Measurements from ENCODE around the gene MRPL2.

The MRPL2 gene

DNA sequence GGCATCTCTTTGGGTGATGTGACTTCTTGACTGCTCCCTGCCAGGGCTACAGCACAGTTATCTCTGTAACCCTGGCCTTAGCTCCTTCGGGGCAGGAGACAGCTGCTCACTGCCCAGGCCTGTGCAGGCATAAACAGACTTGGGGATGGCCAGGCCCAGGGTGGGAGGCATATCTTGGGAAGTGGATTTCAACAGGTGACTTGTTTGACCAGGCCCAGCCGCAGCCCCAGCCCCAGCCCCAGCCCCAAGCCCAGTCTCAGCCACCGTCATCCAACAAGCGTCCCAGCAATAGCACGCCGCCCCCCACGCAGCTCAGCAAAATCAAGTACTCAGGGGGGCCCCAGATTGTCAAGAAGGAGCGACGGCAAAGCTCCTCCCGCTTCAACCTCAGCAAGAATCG, 53.0 kb downstream of the MRPL2 start:
- TF ChIP-seq, protein P1, sequence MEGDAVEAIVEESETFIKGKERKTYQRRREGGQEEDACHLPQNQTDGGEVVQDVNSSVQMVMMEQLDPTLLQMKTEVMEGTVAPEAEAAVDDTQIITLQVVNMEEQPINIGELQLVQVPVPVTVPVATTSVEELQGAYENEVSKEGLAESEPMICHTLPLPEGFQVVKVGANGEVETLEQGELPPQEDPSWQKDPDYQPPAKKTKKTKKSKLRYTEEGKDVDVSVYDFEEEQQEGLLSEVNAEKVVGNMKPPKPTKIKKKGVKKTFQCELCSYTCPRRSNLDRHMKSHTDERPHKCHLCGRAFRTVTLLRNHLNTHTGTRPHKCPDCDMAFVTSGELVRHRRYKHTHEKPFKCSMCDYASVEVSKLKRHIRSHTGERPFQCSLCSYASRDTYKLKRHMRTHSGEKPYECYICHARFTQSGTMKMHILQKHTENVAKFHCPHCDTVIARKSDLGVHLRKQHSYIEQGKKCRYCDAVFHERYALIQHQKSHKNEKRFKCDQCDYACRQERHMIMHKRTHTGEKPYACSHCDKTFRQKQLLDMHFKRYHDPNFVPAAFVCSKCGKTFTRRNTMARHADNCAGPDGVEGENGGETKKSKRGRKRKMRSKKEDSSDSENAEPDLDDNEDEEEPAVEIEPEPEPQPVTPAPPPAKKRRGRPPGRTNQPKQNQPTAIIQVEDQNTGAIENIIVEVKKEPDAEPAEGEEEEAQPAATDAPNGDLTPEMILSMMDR (IDR thresholded peaks at IDR 0.05; ENCODE audit: low read depth, low read length, missing control alignments) = no peak
- no peak for DNase-seq (ENCODE audit: extremely low read depth, low read depth)
- no peak overlapping the region for H3K4me3 ChIP-seq (replicated peaks; ENCODE audit: low read depth, low read length)

DNA sequence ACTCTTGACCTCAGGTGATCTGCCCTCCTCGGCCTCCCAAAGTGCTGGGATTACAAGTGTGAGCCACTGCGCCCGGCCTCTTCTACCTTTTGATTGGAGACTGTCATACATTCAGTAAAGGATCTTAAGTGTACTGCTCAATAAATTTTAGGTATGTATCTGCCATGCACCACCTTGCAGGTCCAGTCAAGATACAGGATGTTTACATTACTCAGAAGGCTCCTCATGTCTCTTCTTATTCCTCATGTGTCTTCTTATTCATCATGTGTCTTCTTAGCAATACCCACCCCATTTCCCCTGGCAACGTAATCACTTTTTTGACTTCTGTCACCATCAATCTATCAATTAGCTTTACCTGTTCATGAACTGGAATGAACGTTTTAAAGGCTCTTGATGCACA, 53.4 kb downstream of the MRPL2 start:
- TF ChIP-seq, protein P1 (IDR thresholded peaks at IDR 0.05; ENCODE audit: low read depth, low read length, missing control alignments) = no peak
- no peak overlapping the region for H3K4me3 ChIP-seq (replicated peaks; ENCODE audit: low read depth, low read length)
- DNase-seq (ENCODE audit: extremely low read depth, low read depth) = no peak

Data from HFF-Myc (cell line).